GM19023 (cell line): Measurements from ENCODE around the gene SYNGR1.

Experiments used
- ATAC-seq: cut with Tn5 transposase; IDR thresholded peaks from one replicate; pipeline ENCODE4 v1.9.1; 2021; ENCODE audit warnings: mild to moderate bottlenecking, moderate library complexity; ENCODE audit not compliant: unreplicated experiment

Gene SYNGR1

GRCh38 chr22:39368461-39368911 is 18.7 kb downstream of the SYNGR1 start:
- no peak for ATAC-seq

DNA sequence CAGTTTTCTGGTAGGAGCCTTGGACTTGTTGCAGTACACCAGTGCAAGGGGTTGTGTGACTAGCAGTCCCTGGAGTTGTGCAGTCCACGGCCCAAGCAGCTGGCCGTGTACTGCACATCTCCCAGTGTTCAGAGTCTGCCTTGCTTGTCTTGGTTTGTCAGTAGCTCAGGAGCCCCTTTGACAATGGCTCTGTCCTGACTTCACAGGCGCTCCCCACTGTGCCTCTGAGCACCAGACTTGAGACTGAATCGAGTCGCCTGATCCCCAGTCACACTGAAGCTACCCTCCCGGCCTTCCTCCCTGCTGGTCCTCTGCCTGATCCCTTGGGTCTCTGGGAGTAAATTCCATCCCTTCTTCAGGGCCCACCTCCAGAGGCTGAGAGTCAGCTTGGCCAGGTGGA is 19.4 kb downstream of the SYNGR1 start:
- no peak for ATAC-seq

DNA sequence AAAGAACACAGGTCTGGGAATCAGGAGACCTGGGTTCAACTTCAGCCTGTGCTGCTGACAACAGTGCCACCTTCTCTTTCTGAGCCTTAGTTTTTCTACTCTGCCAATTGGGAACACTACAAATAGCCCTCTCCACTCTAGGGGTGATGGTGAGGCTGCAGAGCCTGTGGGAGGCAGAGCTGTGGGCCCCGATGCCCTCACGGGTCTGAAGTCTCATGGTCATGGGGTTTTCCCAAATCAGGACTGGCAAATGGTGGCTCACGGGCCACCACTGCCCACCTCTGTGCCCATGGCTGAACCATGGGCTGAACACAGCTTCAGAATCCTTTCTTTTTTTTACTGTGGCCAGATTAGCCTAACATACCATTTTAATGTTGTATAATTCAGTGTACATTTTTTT is 19.8 kb downstream of the SYNGR1 start:
- no peak for ATAC-seq

DNA sequence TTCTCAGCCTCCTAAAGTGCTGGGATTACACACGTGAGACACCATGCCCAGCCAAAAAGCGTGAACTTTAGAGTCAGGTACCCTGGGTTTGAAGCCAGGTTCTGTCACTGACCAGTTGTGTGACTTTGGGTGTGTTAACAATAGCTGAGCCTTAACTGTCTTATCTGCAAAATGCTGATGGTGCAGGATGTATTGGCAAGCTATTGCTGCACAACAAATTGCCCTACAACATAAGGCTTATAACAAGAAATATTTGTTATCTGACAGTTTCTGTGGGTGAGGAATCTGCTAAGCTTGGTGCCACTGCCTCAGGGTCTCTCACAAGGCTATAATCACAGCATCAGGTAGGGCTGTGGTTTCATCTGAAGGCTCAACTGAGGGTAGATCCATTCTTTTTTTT is 21.9 kb downstream of the SYNGR1 start:
- no peak for ATAC-seq

- ATAC-seq, result no peak
These were observed 24.4 kb downstream of the SYNGR1 start for GRCh38 chr22:39374191-39374590.

GRCh38 chr22:39374801-39375200 is 25.0 kb downstream of the SYNGR1 start:
- ATAC-seq, result no peak

GRCh38 chr22:39375646-39376045 is 25.9 kb downstream of the SYNGR1 start:
- no peak for ATAC-seq

- no peak for ATAC-seq
These were observed 30.3 kb downstream of the SYNGR1 start for GRCh38 chr22:39379756-39380730.

DNA sequence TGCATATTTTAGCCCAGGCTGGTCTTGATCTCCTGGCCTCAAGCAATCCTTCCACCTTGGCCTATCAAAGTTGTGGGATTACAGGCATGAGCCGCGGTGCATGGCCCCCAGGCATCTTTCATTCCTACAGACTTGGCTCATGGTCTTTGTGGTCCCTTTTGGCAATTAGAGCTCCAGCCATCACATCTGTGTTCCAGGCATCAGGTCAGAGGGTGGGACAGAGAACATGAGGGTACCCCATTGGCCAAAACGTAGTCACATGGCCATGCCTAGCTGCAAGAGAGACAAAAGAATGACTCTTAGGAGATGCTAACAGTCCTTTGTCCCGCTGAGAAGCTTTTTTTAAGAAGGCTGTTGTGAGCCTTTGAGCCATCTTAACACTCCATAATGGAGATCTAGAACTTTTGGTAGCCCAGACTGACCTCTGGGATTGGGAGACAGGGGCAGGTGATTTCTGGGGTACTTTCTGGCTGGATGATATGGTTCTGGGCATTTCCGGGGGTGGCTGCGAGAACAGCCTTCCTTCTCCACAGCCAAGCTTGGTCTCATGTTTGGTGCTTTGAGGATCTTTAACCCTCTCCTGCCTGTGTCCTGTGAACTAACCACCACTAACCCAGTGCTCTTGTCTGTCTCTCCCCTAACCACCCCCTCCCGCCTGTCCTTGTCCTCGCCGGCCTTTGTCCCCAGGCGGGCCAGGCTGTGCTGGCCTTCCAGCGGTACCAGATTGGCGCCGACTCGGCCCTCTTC is 31.4 kb downstream of the SYNGR1 start:
- ATAC-seq, result no peak

DNA sequence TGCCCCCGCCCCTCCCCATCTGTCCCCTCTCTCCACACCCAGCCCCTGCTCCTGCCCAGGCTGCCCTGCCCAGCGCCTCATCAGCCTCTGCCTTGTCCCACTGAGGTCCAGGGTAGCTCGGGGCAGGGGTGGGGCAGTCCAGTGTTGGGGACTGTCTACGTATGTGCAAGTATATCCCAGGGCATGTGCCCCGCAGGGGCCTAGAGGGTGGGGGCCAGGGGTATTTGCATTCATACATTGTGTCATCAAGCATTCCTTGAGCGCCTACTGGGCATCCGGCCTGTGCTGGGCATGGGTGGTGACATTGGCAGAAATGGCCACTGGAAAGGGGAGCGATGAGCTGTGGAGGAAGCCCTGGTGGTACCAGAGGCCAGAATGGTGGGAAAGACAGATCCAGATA is 32.1 kb downstream of the SYNGR1 start:
- ATAC-seq, result no peak

DNA sequence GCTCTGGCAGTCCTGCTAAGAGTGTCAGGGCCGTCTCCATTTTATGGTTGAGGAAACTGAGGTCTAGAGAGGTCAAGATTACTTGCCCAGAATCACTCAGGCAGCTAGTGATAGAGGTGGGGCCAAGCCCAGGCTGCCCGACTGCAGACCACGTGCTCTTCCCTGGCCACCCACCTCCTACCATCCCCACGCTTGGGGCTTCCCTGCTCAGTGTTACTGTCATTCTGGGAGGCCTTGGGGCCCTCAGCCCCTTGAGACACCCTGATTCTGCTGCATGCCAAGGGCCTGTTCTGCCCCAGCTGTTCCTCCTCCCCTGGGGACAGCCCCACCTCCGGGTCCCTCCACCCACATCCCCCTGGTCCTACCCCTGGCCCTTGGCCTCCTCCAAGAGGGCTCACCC is 32.6 kb downstream of the SYNGR1 start:
- ATAC-seq, result peak; percentile 60

- no peak for ATAC-seq
These were observed 34.2 kb downstream of the SYNGR1 start for GRCh38 chr22:39383841-39384625.

DNA sequence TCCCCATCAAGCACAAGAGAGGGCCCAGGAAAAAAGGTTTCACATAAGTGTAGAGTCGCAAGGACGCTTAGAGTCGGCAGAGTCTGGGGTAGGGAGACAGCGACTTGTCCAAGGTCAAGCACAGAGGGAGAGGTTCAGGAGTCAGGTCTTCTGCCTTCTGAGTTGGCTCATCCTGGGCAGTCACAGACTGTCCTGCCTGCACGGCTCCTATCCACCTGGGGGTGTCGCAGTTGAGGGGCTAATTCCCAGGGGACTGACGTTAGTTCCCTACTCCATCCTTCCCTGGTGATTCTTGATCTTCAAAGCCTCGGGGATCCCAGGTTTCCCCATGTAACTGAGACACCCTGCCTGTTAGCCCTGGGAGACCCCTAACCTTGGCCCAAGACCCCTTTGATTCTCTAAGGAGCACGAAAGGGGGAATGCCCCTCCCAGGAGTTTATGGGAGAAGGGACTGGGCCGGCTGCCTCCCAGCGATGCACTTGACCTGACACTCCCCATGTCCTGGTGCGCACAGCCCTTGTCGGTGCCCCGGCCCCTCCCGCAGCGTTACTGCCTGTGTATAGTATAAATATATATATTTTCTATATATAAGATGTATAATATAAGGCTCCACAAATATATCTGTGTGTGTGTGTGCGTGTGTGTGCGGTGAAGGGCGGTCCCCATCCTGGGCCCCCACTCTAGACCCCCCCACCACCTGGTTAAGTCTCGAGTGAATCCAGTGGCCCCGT is 35.1 kb downstream of the SYNGR1 start:
- no peak for ATAC-seq

GRCh38 chr22:39388261-39389011 is 38.6 kb downstream of the SYNGR1 start:
- ATAC-seq, result no peak

DNA sequence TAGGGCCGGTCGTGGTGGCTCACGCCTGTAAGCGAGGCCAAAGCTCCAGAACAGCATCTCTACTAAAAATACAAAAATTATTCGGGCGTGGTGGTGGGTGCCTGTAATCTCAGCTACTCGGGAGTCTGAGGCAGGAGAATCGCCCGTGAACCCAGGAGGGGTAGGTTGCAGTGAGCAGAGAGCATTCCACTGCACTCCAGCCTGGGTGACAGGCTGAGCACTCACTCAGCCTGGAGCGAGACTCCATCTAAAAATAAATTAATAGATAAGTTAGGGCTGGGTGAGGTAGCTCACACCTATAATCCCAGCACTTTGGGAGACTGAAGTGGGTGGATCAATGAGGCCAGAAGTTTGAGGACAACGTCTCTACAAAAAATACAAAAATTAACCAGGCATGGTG is 39.6 kb downstream of the SYNGR1 start:
- no peak for ATAC-seq

DNA sequence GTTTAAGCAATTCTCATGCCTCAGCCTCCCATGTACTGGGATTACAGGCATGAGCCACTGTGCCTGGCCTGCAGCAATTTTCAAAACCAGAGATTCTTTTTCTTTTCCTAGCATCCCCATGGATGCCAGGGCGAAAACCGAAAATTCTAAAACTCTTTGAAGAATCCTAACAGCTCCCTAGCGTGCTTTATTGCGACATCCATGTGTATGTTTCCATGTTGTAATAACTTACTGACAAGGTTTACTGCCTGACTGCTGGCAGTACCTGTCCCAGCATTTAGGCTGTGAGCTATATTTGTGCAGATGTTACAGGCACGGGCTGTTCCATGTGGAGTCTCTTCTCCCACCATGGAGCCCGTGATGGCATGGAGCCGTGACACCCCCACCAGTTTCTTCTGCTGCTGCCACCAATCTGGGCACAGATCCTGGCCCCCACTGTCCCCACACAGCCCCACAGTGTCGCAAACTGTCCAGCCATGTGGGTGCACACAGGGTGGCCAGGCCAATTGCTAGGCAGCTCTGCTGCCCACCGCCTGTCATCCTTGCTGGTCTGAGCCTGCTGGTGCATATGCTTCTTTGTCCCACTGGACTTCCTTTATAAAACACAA is 42.7 kb downstream of the SYNGR1 start:
- ATAC-seq, result no peak

DNA sequence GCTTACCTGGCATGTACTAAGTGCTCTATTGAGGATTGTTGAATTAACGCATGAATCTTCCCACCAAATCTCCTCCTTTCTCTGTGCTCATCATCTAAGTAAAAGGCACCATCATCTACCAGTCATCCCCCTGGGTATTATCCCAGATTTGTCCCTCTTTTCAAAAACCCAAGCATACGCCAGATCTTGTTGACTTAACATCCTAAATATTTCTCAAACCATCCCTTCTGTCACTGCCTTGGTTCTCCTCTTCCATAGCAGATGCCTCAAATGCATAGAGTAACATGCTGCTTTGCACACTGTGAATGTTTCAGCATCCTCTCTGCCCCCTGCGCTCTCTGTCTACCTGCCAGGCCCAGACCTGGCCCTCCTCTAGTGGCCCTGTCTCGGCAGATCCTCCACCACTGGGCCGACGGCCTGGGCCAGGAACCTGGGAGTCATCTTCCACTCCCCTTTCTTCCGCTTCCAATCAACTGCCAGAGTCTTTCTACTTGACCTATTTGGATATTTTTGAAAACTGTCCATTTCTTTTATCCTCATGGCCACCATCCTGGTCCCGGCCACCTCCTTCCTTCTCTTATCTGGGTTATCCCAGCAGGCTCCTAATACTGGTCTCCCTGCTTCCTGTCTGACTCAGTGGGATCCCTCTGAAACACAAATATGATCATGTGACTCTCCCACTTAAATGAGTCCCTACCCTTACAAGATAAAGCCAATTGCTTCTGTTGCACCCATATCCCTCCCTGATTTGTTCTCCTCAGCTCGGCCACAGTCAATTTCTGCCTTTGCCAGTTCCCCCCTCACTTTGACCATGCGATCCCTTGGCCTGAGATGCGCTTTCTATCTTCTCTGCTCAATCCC is 46.4 kb downstream of the SYNGR1 start:
- ATAC-seq, result no peak

- no peak for ATAC-seq
These were observed 47.0 kb downstream of the SYNGR1 start for GRCh38 chr22:39396797-39397195.

DNA sequence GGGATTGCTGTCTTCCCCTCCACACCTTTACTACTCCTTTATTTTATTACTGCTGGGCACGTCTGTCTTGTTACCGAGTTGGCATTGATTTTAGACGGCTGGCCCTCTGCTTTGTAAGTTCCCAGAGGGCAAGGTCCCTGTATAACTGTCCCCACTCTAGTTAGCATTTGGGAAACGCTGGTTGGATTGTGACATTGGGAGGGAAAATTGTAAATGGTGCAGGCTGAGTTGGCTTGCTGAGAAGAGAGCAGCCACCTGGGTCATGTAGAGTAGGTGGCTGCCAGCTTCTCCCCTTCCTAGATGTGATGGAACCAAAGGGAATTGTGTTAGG is 51.5 kb downstream of the SYNGR1 start:
- no peak for ATAC-seq
